GM23338 (cell line): ENCODE results near the gene PAK1.

Experiments
- CREB1 ChIP-seq: fragments of 250-450 bp; sonication (Bioruptor Pico); IDR thresholded peaks from 2 replicates; pipeline ENCODE4 v1.5.0; 2020; ENCODE audit warnings: low read depth, mild to moderate bottlenecking, moderate library complexity
- EZH2phosphoT487 ChIP-seq: fragments of 200-600 bp; sonication (generic); IDR thresholded peaks from one replicate; pipeline ENCODE4 v1.8.1; 2018; ENCODE audit warnings: antibody characterized with exemption; ENCODE audit not compliant: unreplicated experiment
- JUNB ChIP-seq: IDR thresholded peaks from one replicate; pipeline ENCODE4 v1.6.1; 2016; ENCODE audit warnings: antibody characterized with exemption; ENCODE audit not compliant: unreplicated experiment
- POLR2AphosphoS5 ChIP-seq: IDR thresholded peaks from 2 replicates; pipeline ENCODE4 v1.6.1; 2016; ENCODE audit warnings: antibody characterized with exemption, low read depth
- TF ChIP-seq, protein P1 (sequence below), 2 experiments: fragments of 200-600 bp in 1 of 2; sonication (generic) in 1 of 2; conservative IDR thresholded peaks; 2 replicates each; pipeline versions ENCODE4 v1.5.1 to v1.6.1; 2016 to 2017; ENCODE audit warnings: antibody characterized with exemption in 2 of 2, low read depth in 2 of 2, mild to moderate bottlenecking in 2 of 2, moderate library complexity in 1 of 2
- TF ChIP-seq, protein P2 (sequence below): IDR thresholded peaks from one replicate; pipeline ENCODE4 v1.6.1; 2018; ENCODE audit warnings: antibody characterized with exemption; ENCODE audit not compliant: unreplicated experiment

DNA sequence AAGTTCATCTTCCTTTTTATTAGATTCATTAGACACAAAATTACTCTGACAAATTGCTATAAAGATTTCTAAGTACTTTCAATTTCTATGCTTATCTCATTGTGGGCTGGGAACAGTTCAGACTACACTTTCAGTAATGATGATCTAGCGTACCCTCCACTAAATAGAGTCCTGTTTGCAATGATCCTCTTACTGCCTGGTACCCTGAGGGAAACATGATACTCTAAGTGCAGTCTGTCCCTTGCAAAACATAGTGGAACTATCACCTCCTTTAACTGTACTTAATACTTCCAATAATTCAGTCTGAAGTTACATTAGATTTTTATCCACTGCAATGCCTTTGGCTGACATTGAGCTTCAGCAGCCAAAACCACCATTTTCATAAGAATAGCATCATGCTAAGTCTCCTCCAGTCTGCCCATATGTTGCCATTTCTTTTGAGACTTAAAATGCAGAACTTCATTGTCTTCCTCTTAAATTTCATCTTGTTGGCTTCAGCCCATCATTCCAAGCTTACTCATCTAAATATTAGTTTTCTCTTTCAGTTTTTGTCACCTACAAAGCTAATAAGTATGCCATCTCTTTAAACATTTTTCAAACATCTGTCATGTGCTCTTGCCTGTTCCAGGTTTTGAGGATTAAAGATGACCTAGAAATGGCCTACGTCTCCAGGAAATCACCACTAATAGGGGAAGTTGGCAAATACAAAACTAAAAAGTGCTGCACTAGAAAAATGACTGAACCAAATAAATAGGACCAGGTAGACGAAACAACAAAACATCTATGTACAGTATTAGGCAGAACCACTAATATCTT is 55.5 kb downstream of the PAK1 start:
- TF ChIP-seq, protein P1, sequence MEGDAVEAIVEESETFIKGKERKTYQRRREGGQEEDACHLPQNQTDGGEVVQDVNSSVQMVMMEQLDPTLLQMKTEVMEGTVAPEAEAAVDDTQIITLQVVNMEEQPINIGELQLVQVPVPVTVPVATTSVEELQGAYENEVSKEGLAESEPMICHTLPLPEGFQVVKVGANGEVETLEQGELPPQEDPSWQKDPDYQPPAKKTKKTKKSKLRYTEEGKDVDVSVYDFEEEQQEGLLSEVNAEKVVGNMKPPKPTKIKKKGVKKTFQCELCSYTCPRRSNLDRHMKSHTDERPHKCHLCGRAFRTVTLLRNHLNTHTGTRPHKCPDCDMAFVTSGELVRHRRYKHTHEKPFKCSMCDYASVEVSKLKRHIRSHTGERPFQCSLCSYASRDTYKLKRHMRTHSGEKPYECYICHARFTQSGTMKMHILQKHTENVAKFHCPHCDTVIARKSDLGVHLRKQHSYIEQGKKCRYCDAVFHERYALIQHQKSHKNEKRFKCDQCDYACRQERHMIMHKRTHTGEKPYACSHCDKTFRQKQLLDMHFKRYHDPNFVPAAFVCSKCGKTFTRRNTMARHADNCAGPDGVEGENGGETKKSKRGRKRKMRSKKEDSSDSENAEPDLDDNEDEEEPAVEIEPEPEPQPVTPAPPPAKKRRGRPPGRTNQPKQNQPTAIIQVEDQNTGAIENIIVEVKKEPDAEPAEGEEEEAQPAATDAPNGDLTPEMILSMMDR (conservative IDR thresholded peaks at IDR 0.05; ENCODE audit: low read depth in 2 of 2), result no peak
- TF ChIP-seq, protein P2, sequence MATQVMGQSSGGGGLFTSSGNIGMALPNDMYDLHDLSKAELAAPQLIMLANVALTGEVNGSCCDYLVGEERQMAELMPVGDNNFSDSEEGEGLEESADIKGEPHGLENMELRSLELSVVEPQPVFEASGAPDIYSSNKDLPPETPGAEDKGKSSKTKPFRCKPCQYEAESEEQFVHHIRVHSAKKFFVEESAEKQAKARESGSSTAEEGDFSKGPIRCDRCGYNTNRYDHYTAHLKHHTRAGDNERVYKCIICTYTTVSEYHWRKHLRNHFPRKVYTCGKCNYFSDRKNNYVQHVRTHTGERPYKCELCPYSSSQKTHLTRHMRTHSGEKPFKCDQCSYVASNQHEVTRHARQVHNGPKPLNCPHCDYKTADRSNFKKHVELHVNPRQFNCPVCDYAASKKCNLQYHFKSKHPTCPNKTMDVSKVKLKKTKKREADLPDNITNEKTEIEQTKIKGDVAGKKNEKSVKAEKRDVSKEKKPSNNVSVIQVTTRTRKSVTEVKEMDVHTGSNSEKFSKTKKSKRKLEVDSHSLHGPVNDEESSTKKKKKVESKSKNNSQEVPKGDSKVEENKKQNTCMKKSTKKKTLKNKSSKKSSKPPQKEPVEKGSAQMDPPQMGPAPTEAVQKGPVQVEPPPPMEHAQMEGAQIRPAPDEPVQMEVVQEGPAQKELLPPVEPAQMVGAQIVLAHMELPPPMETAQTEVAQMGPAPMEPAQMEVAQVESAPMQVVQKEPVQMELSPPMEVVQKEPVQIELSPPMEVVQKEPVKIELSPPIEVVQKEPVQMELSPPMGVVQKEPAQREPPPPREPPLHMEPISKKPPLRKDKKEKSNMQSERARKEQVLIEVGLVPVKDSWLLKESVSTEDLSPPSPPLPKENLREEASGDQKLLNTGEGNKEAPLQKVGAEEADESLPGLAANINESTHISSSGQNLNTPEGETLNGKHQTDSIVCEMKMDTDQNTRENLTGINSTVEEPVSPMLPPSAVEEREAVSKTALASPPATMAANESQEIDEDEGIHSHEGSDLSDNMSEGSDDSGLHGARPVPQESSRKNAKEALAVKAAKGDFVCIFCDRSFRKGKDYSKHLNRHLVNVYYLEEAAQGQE, result no peak
- TF ChIP-seq JUNB, result no peak
- no peak for TF ChIP-seq POLR2AphosphoS5
- no peak for TF ChIP-seq CREB1
- TF ChIP-seq EZH2phosphoT487, result no peak
